UCSD-AML1 (cell line): ENCODE data around the gene KIF13A.
"Not testable (repeated sequence)": the region's sequence is repeated elsewhere in the genome, so short reads cannot be mapped to it uniquely, and the experiment has no call there.

Experiments used
- DNase-seq: peaks from one replicate; lab custom pipeline; 2025; ENCODE audit not compliant: unreplicated experiment; lab: John Stamatoyannopoulos, UW

KIF13A gene

GRCh38 chr6:17999425-17999824, 12.0 kb upstream of the KIF13A start:
- DNase-seq: no peak

- no peak for DNase-seq
Observed at GRCh38 chr6:17998442-17998841, 11.0 kb upstream of the KIF13A start.

- peak; percentile 18 for DNase-seq
Observed at GRCh38 chr6:17998003-17998402, 10.6 kb upstream of the KIF13A start.

GRCh38 chr6:17995414-17995813, 8.0 kb upstream of the KIF13A start:
- no peak for DNase-seq

GRCh38 chr6:17994019-17994418, 6.6 kb upstream of the KIF13A start:
- no peak for DNase-seq

GRCh38 chr6:17988422-17988944, 1.0 kb upstream of the KIF13A start:
- DNase-seq: no peak

GRCh38 chr6:17987697-17988421, 424 bp upstream of the KIF13A start:
- peak; percentile 74 for DNase-seq

- peak; percentile 72 for DNase-seq
Observed at GRCh38 chr6:17986656-17987446, 584 bp downstream of the KIF13A start.

- no peak for DNase-seq
Observed at GRCh38 chr6:17985934-17986655, 1.3 kb downstream of the KIF13A start.

GRCh38 chr6:17984812-17985670, 2.4 kb downstream of the KIF13A start:
- DNase-seq: no peak

GRCh38 chr6:17984399-17984798, 3.0 kb downstream of the KIF13A start:
- no peak for DNase-seq

- DNase-seq: no peak
Observed at GRCh38 chr6:17983730-17984129, 3.7 kb downstream of the KIF13A start.

GRCh38 chr6:17980329-17980728, 7.1 kb downstream of the KIF13A start:
- DNase-seq: no peak

- DNase-seq: no peak
Observed at GRCh38 chr6:17979479-17979878, 8.0 kb downstream of the KIF13A start.

- DNase-seq: not testable (repeated sequence)
Observed at GRCh38 chr6:17976258-17976657, 11.2 kb downstream of the KIF13A start.

GRCh38 chr6:17974570-17975368, 12.7 kb downstream of the KIF13A start:
- no peak for DNase-seq

GRCh38 chr6:17972978-17973622, 14.3 kb downstream of the KIF13A start:
- DNase-seq: no peak

GRCh38 chr6:17972074-17972952, 15.1 kb downstream of the KIF13A start:
- peak; percentile 13 for DNase-seq
